ENCODE data around the gene HOTAIR. TPM values are rescaled to one million over a fixed set of nuclear protein-coding genes. Genes with fewer than 3 reads are reported as not detected.

HOTAIR gene
- total RNA-seq, 1 donor from 2014 or later, result not detected

GRCh38 chr12:54020591-54021405 is 46.0 kb upstream of the HOTAIR start:
- no peak for TF ChIP-seq CTCF (conservative IDR thresholded peaks at IDR 0.05)

GRCh38 chr12:54019924-54020590 is 45.3 kb upstream of the HOTAIR start:
- peaks cover 18% of the 10 kb centered on the region for H3K4me1 Mint-ChIP-seq
- no peaks in the 10 kb centered on the region for H3K9me3 Mint-ChIP-seq
- DNase-seq (ENCODE audit: low read depth, low spot score), result no peak
- H3K36me3 Mint-ChIP-seq (ENCODE audit: low read depth), result no peaks in the 10 kb centered on the region
- H3K4me3 Mint-ChIP-seq, result peak overlapping the region; percentile 84
- no peak overlapping the region for H3K27ac Mint-ChIP-seq (ENCODE audit: unreplicated experiment)
- no peak for TF ChIP-seq CTCF (conservative IDR thresholded peaks at IDR 0.05)
- peaks cover 98% of the 10 kb centered on the region for H3K27me3 Mint-ChIP-seq (ENCODE audit: low read depth)

More at GRCh38 chr12:54020591-54021405, 46.0 kb upstream of the HOTAIR start:
- no peak for DNase-seq (ENCODE audit: low read depth, low spot score)
- peaks cover 98% of the 10 kb centered on the region for H3K27me3 Mint-ChIP-seq (ENCODE audit: low read depth)
- no peak overlapping the region for H3K27ac Mint-ChIP-seq (ENCODE audit: unreplicated experiment)
- H3K4me1 Mint-ChIP-seq, result peaks cover 18% of the 10 kb centered on the region
- H3K4me3 Mint-ChIP-seq, result peak overlapping the region; percentile 84
- no peaks in the 10 kb centered on the region for H3K36me3 Mint-ChIP-seq (ENCODE audit: low read depth)
- H3K9me3 Mint-ChIP-seq, result no peaks in the 10 kb centered on the region

GRCh38 chr12:54019091-54019811 is 44.5 kb upstream of the HOTAIR start:
- no peak for DNase-seq (ENCODE audit: low read depth, low spot score)
- peaks cover 2% of the 10 kb centered on the region for H3K36me3 Mint-ChIP-seq (ENCODE audit: low read depth)
- peak overlapping the region; percentile 84 for H3K4me3 Mint-ChIP-seq
- no peaks in the 10 kb centered on the region for H3K9me3 Mint-ChIP-seq
- H3K4me1 Mint-ChIP-seq, result peaks cover 18% of the 10 kb centered on the region
- H3K27ac Mint-ChIP-seq (ENCODE audit: unreplicated experiment), result no peak overlapping the region
- TF ChIP-seq CTCF (conservative IDR thresholded peaks at IDR 0.05), result no peak
- peaks cover 98% of the 10 kb centered on the region for H3K27me3 Mint-ChIP-seq (ENCODE audit: low read depth)

- Mint-ChIP-seq H3K4me3 (peak overlapping the region; percentile 87), H3K9me3 (no peaks in the 10 kb centered on the region), H3K27me3 (ENCODE audit: low read depth) (peaks cover 98% of the 10 kb centered on the region), H3K36me3 (ENCODE audit: low read depth) (peaks cover 2% of the 10 kb centered on the region), H3K27ac (ENCODE audit: unreplicated experiment) (peak overlapping the region; percentile 27), H3K4me1 (peaks cover 18% of the 10 kb centered on the region)
- no peak for TF ChIP-seq CTCF (conservative IDR thresholded peaks at IDR 0.05)
- no peak for DNase-seq (ENCODE audit: low read depth, low spot score)
Measured at GRCh38 chr12:54018468-54018984, 43.8 kb upstream of the HOTAIR start.

GRCh38 chr12:54017878-54018467 is 43.2 kb upstream of the HOTAIR start:
- Mint-ChIP-seq H3K9me3 (no peaks in the 10 kb centered on the region), H3K27ac (ENCODE audit: unreplicated experiment) (peak overlapping the region; percentile 27), H3K27me3 (ENCODE audit: low read depth) (peaks cover 98% of the 10 kb centered on the region), H3K4me3 (peak overlapping the region; percentile 87), H3K4me1 (peaks cover 14% of the 10 kb centered on the region), H3K36me3 (ENCODE audit: low read depth) (peaks cover 2% of the 10 kb centered on the region)
- TF ChIP-seq CTCF (conservative IDR thresholded peaks at IDR 0.05), result no peak
- DNase-seq (ENCODE audit: low read depth, low spot score), result peak; percentile 55
